H1 (cell line): ENCODE results near the gene ANP32A. TPM values are rescaled to one million over a fixed set of nuclear protein-coding genes. Genes with fewer than 3 reads are reported as not detected.

ENCODE experiments used
- CTCF ChIA-PET: fragments of 300-600 bp; sonication (Branson Sonifier 250); formaldehyde crosslinking; loops from one replicate; lab custom pipeline; 2021; ENCODE audit not compliant: partially characterized antibody; lab: Charles Lee
- POLR2A ChIA-PET: fragments of 300-600 bp; sonication (Branson Sonifier 250); formaldehyde crosslinking; loops from one replicate; lab custom pipeline; 2021; ENCODE audit warnings: inconsistent platforms; ENCODE audit not compliant: partially characterized antibody; lab: Charles Lee
- DNase-seq, 2 experiments: peaks; one replicate each; pipeline versions ENCODE4 v3.0.0 to v3.0.0-alpha.2; 2010 to 2022; ENCODE audit warnings: low spot score in 2 of 2, low read depth in 1 of 2, mixed read lengths in 1 of 2
- FAIRE-seq: peaks from 2 replicates; lab custom pipeline; 2011; peaks lifted over from hg19 to GRCh38; lab: Jason Lieb, UNC
- H2AFZ ChIP-seq: 2 replicates; pipeline ENCODE4 v1.8.1; 2012; ENCODE audit warnings: low read length, inconsistent platforms
- H2AK5ac ChIP-seq: 2 replicates; pipeline ENCODE4 v1.6.1; 2013; ENCODE audit warnings: low read depth, low read length
- H2BK120ac ChIP-seq: replicated peaks from 2 replicates; pipeline ENCODE3; 2013; ENCODE audit warnings: low read depth, low read length, inconsistent platforms
- H2BK12ac ChIP-seq: 2 replicates; pipeline ENCODE4 v1.6.1; 2013; ENCODE audit warnings: low read depth, low read length
- H2BK15ac ChIP-seq: 2 replicates; pipeline ENCODE4 v1.6.1; 2013; ENCODE audit warnings: low read length
- H2BK20ac ChIP-seq: 2 replicates; pipeline ENCODE4 v1.6.1; 2013; ENCODE audit warnings: low read length
- H2BK5ac ChIP-seq: 2 replicates; pipeline ENCODE4 v1.6.1; 2013; ENCODE audit warnings: low read depth, low read length
- H3K14ac ChIP-seq: 2 replicates; pipeline ENCODE4 v1.6.1; 2013; ENCODE audit warnings: inconsistent platforms; ENCODE audit not compliant: insufficient read length
- H3K18ac ChIP-seq: 2 replicates; pipeline ENCODE4 v1.6.1; 2013; ENCODE audit warnings: low read length; ENCODE audit errors: extremely low read depth
- H3K23ac ChIP-seq: 2 replicates; pipeline ENCODE4 v1.6.1; 2013; ENCODE audit warnings: inconsistent platforms; ENCODE audit not compliant: insufficient read length
- H3K23me2 ChIP-seq: 2 replicates; pipeline ENCODE4 v1.6.1; 2013; ENCODE audit warnings: low read depth, low read length
- H3K27ac ChIP-seq: 2 replicates; pipeline ENCODE4 v1.6.1; 2011; ENCODE audit warnings: low read depth, low read length, inconsistent platforms
- H3K27me3 ChIP-seq, 4 experiments: replicated peaks in 1 of 4; 1 replicate in 1 of 4; 2 replicates in 3 of 4; pipeline versions ENCODE4 v1.6.1 to v1.8.1; 2011 to 2013; ENCODE audit warnings: low read length in 3 of 4, mild to moderate bottlenecking in 3 of 4, inconsistent platforms in 2 of 4, mixed read lengths in 2 of 4, moderate library complexity in 1 of 4; ENCODE audit not compliant: control insufficient read depth in 3 of 4, insufficient read depth in 3 of 4; ENCODE audit errors: extremely low read depth in 1 of 4
- H3K36me3 ChIP-seq, 4 experiments: 2 replicates each; pipeline versions ENCODE4 v1.6.1 to v1.8.1; 2011 to 2013; ENCODE audit warnings: mild to moderate bottlenecking in 4 of 4, low read length in 3 of 4, moderate library complexity in 2 of 4, control low read depth in 1 of 4, inconsistent platforms in 1 of 4; ENCODE audit not compliant: insufficient read depth in 4 of 4, control insufficient read depth in 2 of 4
- H3K4ac ChIP-seq: replicated peaks from 2 replicates; pipeline ENCODE3; 2013; ENCODE audit warnings: low read length, low read depth, mixed read lengths, inconsistent platforms; ENCODE audit not compliant: insufficient read length
- H3K4me1 ChIP-seq, 4 experiments: replicated peaks in 1 of 4; 1 replicate in 1 of 4; 2 replicates in 3 of 4; pipeline versions ENCODE4 v1.6.1 to v1.8.1; 2011 to 2013; ENCODE audit warnings: low read length in 3 of 4, inconsistent platforms in 2 of 4, mixed read lengths in 1 of 4; ENCODE audit not compliant: insufficient read depth in 4 of 4, control insufficient read depth in 3 of 4
- H3K4me2 ChIP-seq, 2 experiments: 2 replicates each; pipeline versions ENCODE4 v1.6.1 to v1.8.1; 2011 to 2013; ENCODE audit warnings: low read depth in 2 of 2, low read length in 2 of 2, control low read depth in 1 of 2, inconsistent platforms in 1 of 2, mild to moderate bottlenecking in 1 of 2; ENCODE audit not compliant: insufficient read depth in 1 of 2
- H3K4me3 ChIP-seq, 4 experiments: fragments of 200-600, 300-600 bp in 1 of 4; sonication (generic), shearing (Covaris generic), sonication (Bioruptor Twin) in 1 of 4; 2 replicates each; pipeline versions ENCODE4 v1.5.1 to v1.8.1; 2011 to 2016; ENCODE audit warnings: low read length in 4 of 4, low read depth in 3 of 4, control low read depth in 2 of 4, inconsistent platforms in 2 of 4, mild to moderate bottlenecking in 2 of 4, mixed read lengths in 1 of 4, moderate library complexity in 1 of 4; ENCODE audit not compliant: insufficient read depth in 2 of 4; ENCODE audit errors: extremely low read depth in 1 of 4
- H3K56ac ChIP-seq: replicated peaks from 2 replicates; pipeline ENCODE3; 2013; ENCODE audit warnings: low read depth, mild to moderate bottlenecking, mixed read lengths, low read length, inconsistent platforms; ENCODE audit not compliant: insufficient read length
- H3K79me1 ChIP-seq: 2 replicates; pipeline ENCODE4 v1.6.1; 2013; ENCODE audit warnings: low read depth, low read length, control low read depth
- H3K79me2 ChIP-seq, 2 experiments: 2 replicates each; pipeline versions ENCODE4 v1.6.1 to v1.8.1; 2012 to 2013; ENCODE audit warnings: low read length in 2 of 2, mild to moderate bottlenecking in 2 of 2, inconsistent platforms in 1 of 2; ENCODE audit not compliant: insufficient read depth in 2 of 2, control insufficient read depth in 1 of 2
- H3K9ac ChIP-seq, 4 experiments: replicated peaks in 1 of 4; 1 replicate in 1 of 4; 2 replicates in 3 of 4; pipeline versions ENCODE4 v1.6.1 to v1.8.1; 2011 to 2013; ENCODE audit warnings: low read depth in 3 of 4, low read length in 3 of 4, control low read depth in 2 of 4, mild to moderate bottlenecking in 2 of 4, moderate library complexity in 2 of 4, inconsistent platforms in 1 of 4; ENCODE audit errors: extremely low read depth in 1 of 4
- H3K9me3 ChIP-seq, 2 experiments: 2 replicates each; pipeline versions ENCODE4 v1.6.1 to v1.8.1; 2012 to 2013; ENCODE audit warnings: mild to moderate bottlenecking in 2 of 2, moderate library complexity in 2 of 2, control low read depth in 1 of 2, inconsistent platforms in 1 of 2, low read depth in 1 of 2, low read length in 1 of 2, mixed read lengths in 1 of 2; ENCODE audit not compliant: insufficient read depth in 2 of 2
- H4K20me1 ChIP-seq, 2 experiments: replicated peaks in 1 of 2; 2 replicates each; pipeline versions ENCODE3 to v1.8.1; 2011 to 2013; ENCODE audit warnings: inconsistent platforms in 2 of 2, low read length in 2 of 2, mild to moderate bottlenecking in 1 of 2; ENCODE audit not compliant: insufficient read depth in 2 of 2, control insufficient read depth in 1 of 2
- H4K5ac ChIP-seq: 2 replicates; pipeline ENCODE4 v1.6.1; 2013; ENCODE audit warnings: low read length, low read depth, mixed read lengths, inconsistent platforms; ENCODE audit not compliant: insufficient read length
- H4K8ac ChIP-seq: 2 replicates; pipeline ENCODE4 v1.8.0; 2013; ENCODE audit warnings: mild to moderate bottlenecking, moderate library complexity, low read length, inconsistent platforms; ENCODE audit not compliant: insufficient read depth; ENCODE audit errors: extremely low read depth
- H4K91ac ChIP-seq: replicated peaks from 2 replicates; pipeline ENCODE3; 2013; ENCODE audit warnings: low read length, mixed read lengths, inconsistent platforms; ENCODE audit not compliant: insufficient read length
- ASH2L ChIP-seq: fragments of 200-600, 300-600 bp; sonication (generic); IDR thresholded peaks from one replicate; pipeline ENCODE4 v1.7.1; 2017; ENCODE audit warnings: low read length
- BACH1 ChIP-seq: IDR thresholded peaks from 2 replicates; pipeline ENCODE4 v1.6.1; 2012; ENCODE audit warnings: low read length, improper control_type of control experiment
- CHD1 ChIP-seq: IDR thresholded peaks from 2 replicates; pipeline ENCODE4 v1.6.1; 2012; ENCODE audit warnings: low read depth, low read length, improper control_type of control experiment
- CTBP2 ChIP-seq: IDR thresholded peaks from 2 replicates; pipeline ENCODE4 v1.7.0; 2011; ENCODE audit warnings: borderline replicate concordance, mild to moderate bottlenecking, moderate library complexity, mixed read lengths, low read length; ENCODE audit not compliant: insufficient read depth, insufficient read length
- EGR1 ChIP-seq: IDR thresholded peaks from 2 replicates; pipeline ENCODE4 v1.6.1; 2011; ENCODE audit warnings: low read depth, low read length, borderline replicate concordance
- GTF2F1 ChIP-seq: IDR thresholded peaks from 2 replicates; pipeline ENCODE4 v1.6.1; 2012; ENCODE audit warnings: low read depth, low read length, improper control_type of control experiment, borderline replicate concordance
- JUN ChIP-seq: IDR thresholded peaks from 2 replicates; pipeline ENCODE4 v1.6.1; 2011; ENCODE audit warnings: low read depth, mild to moderate bottlenecking, improper control_type of control experiment, low read length
- NRF1 ChIP-seq: IDR thresholded peaks from 2 replicates; pipeline ENCODE4 v1.6.1; 2011; ENCODE audit warnings: mild to moderate bottlenecking, low read depth, low read length, improper control_type of control experiment
- POU5F1 ChIP-seq: IDR thresholded peaks from 2 replicates; pipeline ENCODE4 v1.6.1; 2011; ENCODE audit warnings: low read depth, mild to moderate bottlenecking, low read length, moderate library complexity
- RAD21 ChIP-seq, 2 experiments: IDR thresholded peaks in 1 of 2; conservative IDR thresholded peaks in 1 of 2; 2 replicates each; pipeline ENCODE4 v1.6.1; 2011; ENCODE audit warnings: low read depth in 2 of 2, low read length in 2 of 2, improper control_type of control experiment in 1 of 2, inconsistent platforms in 1 of 2, mild to moderate bottlenecking in 1 of 2, moderate library complexity in 1 of 2
- SAP30 ChIP-seq: fragments of 300-600 bp; sonication (generic); IDR thresholded peaks from 2 replicates; pipeline ENCODE4 v1.7.1; 2012; ENCODE audit warnings: low read length, moderate library complexity, mild to moderate bottlenecking, inconsistent platforms; ENCODE audit not compliant: insufficient read depth, insufficient replicate concordance
- TAF1 ChIP-seq: IDR thresholded peaks from 2 replicates; pipeline ENCODE4 v1.6.1; 2011; ENCODE audit warnings: mild to moderate bottlenecking, low read depth, low read length
- TAF7 ChIP-seq: optimal IDR thresholded peaks from 2 replicates; pipeline ENCODE3; 2011; ENCODE audit warnings: low read depth, mild to moderate bottlenecking, inconsistent platforms, low read length, moderate library complexity, borderline replicate concordance
- TEAD4 ChIP-seq: IDR thresholded peaks from 2 replicates; pipeline ENCODE4 v1.6.1; 2012; ENCODE audit warnings: low read depth, low read length, inconsistent platforms, mixed read lengths
- YY1 ChIP-seq: IDR thresholded peaks from 2 replicates; pipeline ENCODE4 v1.6.1; 2011; ENCODE audit warnings: low read depth, mild to moderate bottlenecking, low read length
- WGBS, 2 experiments: shearing (Covaris generic) in 1 of 2; methylation state at CpG; one replicate each; pipeline versions ENCODE4 v1.1.6 to v1.1.7; 2013 to 2015; ENCODE audit warnings: low lambda C conversion rate in 2 of 2, mixed read lengths in 2 of 2, inconsistent platforms in 1 of 2, low coverage in 1 of 2, missing lambda C conversion rate in 1 of 2; ENCODE audit not compliant: insufficient replicate concordance in 2 of 2, insufficient coverage in 1 of 2, insufficient read length in 1 of 2; ENCODE audit errors: extremely low coverage in 1 of 2, missing lambda C conversion rate in 1 of 2; 5-methylcytosine and 5-hydroxymethylcytosine counted together
- polyA plus RNA-seq, 7 experiments: library from polyadenylated mRNA; depleted of rRNA in 3 of 7; stranded (reverse) in 5 of 7; unstranded in 2 of 7; fragments of >200 nt in 5 of 7; fragments of 200-250 nt in 2 of 7; gene quantifications; 1 replicate in 5 of 7; 2 replicates in 1 of 7; 4 replicates in 1 of 7; pipeline versions ENCODE4 v1.2.1 to v1.2.3, GENCODE V29; 2011 to 2013; ENCODE audit warnings: missing spikeins in 2 of 7, mixed read lengths in 2 of 7
- total RNA-seq: library from RNA; stranded (reverse); fragmentation: NEBNext Ultra II Directional; extraction: Animal tissue kit (Norgen Biotek cat#: 25700); gene quantifications from 2 replicates; pipeline ENCODE4 v1.2.1, GENCODE V29; 2021

The ANP32A gene
- total and polyA plus RNA-seq, 2 of the 8 experiments (the other 6 are each of a cell fraction or from before 2014, with no cell fraction given), result 70.8 to 295 TPM

DNA sequence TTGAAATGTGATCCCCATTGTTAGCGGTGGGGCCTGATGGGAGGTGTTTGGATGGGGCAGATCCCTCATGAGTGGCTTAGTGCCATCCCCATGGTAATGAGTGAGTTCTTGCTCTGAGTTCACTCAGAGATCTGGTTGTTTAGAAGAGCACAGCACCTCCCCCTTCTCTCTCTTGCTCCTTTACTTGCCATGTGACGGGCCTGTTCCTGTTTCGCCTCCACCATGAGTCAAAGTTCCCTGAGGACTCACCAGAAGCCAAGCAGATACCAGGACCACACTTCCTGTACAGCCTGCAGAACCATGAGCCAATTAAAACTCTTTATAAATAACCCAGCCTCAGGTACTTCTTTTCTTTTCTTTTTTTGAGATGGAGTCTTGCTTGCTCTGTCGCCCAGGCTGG is 46.6 kb downstream of the ANP32A start:
- H2BK120ac ChIP-seq, result no peak overlapping the region
- H3K4me2 ChIP-seq, result no peak overlapping the region
- H3K4ac ChIP-seq, result no peak overlapping the region
- H3K4me1 ChIP-seq, result peaks cover 0 to 4% (median 0%) of the 10 kb centered on the region in 4 experiments; a peak in 1 of 7 replicates
- H3K23ac ChIP-seq, result no peak overlapping the region
- ChIA-PET POLR2A (no interaction called here), CTCF (interaction anchor here (0.6 to 1.6 kb wide), 2 partner anchors 10 to 579 kb away, joined by 4 to 6 read pairs; no protein-coding TSS in a partner anchor)
- no peaks in the 10 kb centered on the region for H3K27me3 ChIP-seq
- 87% methylated on average over 4 of the region's 4 CpGs; no CpG with 5 or more reads in 1 of the 2 experiments for WGBS, 2 experiments
- no peak overlapping the region for H4K8ac ChIP-seq
- FAIRE-seq, result no peak
- peaks cover 0 to 12% (median 4%) of the 10 kb centered on the region in 4 experiments; a peak in 2 of 8 replicates for H3K36me3 ChIP-seq
- H3K23me2 ChIP-seq, result no peaks in the 10 kb centered on the region
- H2BK12ac ChIP-seq, result no peak overlapping the region
- no peak overlapping the region for H4K91ac ChIP-seq
- H3K14ac ChIP-seq, result no peak overlapping the region
- no peak overlapping the region for H2BK15ac ChIP-seq
- H3K79me1 ChIP-seq, result no peaks in the 10 kb centered on the region
- no peak overlapping the region for H3K9ac ChIP-seq
- no peaks in the 10 kb centered on the region for H4K20me1 ChIP-seq
- no peak overlapping the region for H3K18ac ChIP-seq
- no peak overlapping the region for H2BK20ac ChIP-seq
- no peak overlapping the region for H2AFZ ChIP-seq
- no peak overlapping the region for H3K4me3 ChIP-seq
- no peaks in the 10 kb centered on the region for H3K79me2 ChIP-seq
- DNase-seq, result no peak
- H3K27ac ChIP-seq, result no peak overlapping the region
- no peaks in the 10 kb centered on the region for H3K9me3 ChIP-seq
- no peak overlapping the region for H3K56ac ChIP-seq
- no peak overlapping the region for H4K5ac ChIP-seq
- no peak overlapping the region for H2BK5ac ChIP-seq
- H2AK5ac ChIP-seq, result no peak overlapping the region
- TF ChIP-seq TEAD4 (no peak), CHD1 (no peak), SAP30 (no peak), ASH2L (no peak), TAF7 (no peak), NRF1 (no peak), YY1 (no peak), BACH1 (no peak), JUN (no peak), GTF2F1 (no peak), POU5F1 (no peak), RAD21 (IDR thresholded peaks at IDR 0.05 in 1 of 2, conservative IDR thresholded peaks at IDR 0.05 in 1 of 2; ENCODE audit: low read depth in 2 of 2, low read length in 2 of 2) (no peak), EGR1 (no peak), TAF1 (no peak), CTBP2 (no peak)
